HG02884 (cell line): ENCODE measurements around the gene MCM9.

ENCODE experiments used
- ATAC-seq: cut with Tn5 transposase; IDR thresholded peaks from one replicate; pipeline ENCODE4 v1.9.1; 2021; ENCODE audit warnings: mild to moderate bottlenecking, moderate library complexity; ENCODE audit not compliant: unreplicated experiment

Gene MCM9

GRCh38 chr6:118934461-118935330 lies at the start of gene MCM9:
MCM9 (minus strand) TSS chr6:118935159; CDS start chr6:118931723, 3,436 bp downstream.
- ATAC-seq = peak; percentile 93

GRCh38 chr6:118984342-118984741 lies 49.4 kb upstream of the MCM9 start:
- no peak for ATAC-seq

- no peak for ATAC-seq
Measured at GRCh38 chr6:118982575-118982911, 47.6 kb upstream of the MCM9 start.

GRCh38 chr6:118981884-118982574 lies 47.1 kb upstream of the MCM9 start:
- no peak for ATAC-seq

GRCh38 chr6:118980063-118980462 lies 45.1 kb upstream of the MCM9 start:
- ATAC-seq = no peak

GRCh38 chr6:118974790-118975189 lies 39.8 kb upstream of the MCM9 start:
- ATAC-seq = no peak

- no peak for ATAC-seq
Measured at GRCh38 chr6:118971682-118972081, 36.7 kb upstream of the MCM9 start.

GRCh38 chr6:118970866-118971265 lies 35.9 kb upstream of the MCM9 start:
- no peak for ATAC-seq

- ATAC-seq = no peak
Measured at GRCh38 chr6:118968416-118968815, 33.5 kb upstream of the MCM9 start.

GRCh38 chr6:118967239-118967638 lies 32.3 kb upstream of the MCM9 start:
- ATAC-seq = no peak

- no peak for ATAC-seq
Measured at GRCh38 chr6:118965843-118966370, 30.9 kb upstream of the MCM9 start.

GRCh38 chr6:118965371-118965770 lies 30.4 kb upstream of the MCM9 start:
- no peak for ATAC-seq

- no peak for ATAC-seq
Measured at GRCh38 chr6:118963003-118963402, 28.0 kb upstream of the MCM9 start.

- no peak for ATAC-seq
Measured at GRCh38 chr6:118959903-118960302, 24.9 kb upstream of the MCM9 start.

- no peak for ATAC-seq
Measured at GRCh38 chr6:118953391-118953790, 18.4 kb upstream of the MCM9 start.

- ATAC-seq = no peak
Measured at GRCh38 chr6:118952683-118953082, 17.7 kb upstream of the MCM9 start.

GRCh38 chr6:118945217-118945616 lies 10.3 kb upstream of the MCM9 start:
- no peak for ATAC-seq

GRCh38 chr6:118940770-118941169 lies 5.8 kb upstream of the MCM9 start:
- ATAC-seq = no peak

- ATAC-seq = no peak
Measured at GRCh38 chr6:118939683-118940082, 4.7 kb upstream of the MCM9 start.

- no peak for ATAC-seq
Measured at GRCh38 chr6:118935978-118936703, 1.2 kb upstream of the MCM9 start.

GRCh38 chr6:118935331-118935668 lies 341 bp upstream of the MCM9 start:
- ATAC-seq = peak; percentile 10
